K562 (cell line): ENCODE data around the gene EDN2. TPM values are rescaled to one million over a fixed set of nuclear protein-coding genes. Genes with fewer than 3 reads are reported as not detected.

Experiments
- ARID1B ChIP-seq: fragments of 450-650 bp; IDR thresholded peaks from 2 replicates; pipeline ENCODE4 v1.6.1; 2016; ENCODE audit warnings: antibody characterized with exemption, mild to moderate bottlenecking, inconsistent platforms
- BHLHE40 ChIP-seq: IDR thresholded peaks from 2 replicates; pipeline ENCODE4 v1.6.1; 2011; ENCODE audit warnings: low read length, improper control_type of control experiment
- DIDO1 ChIP-seq: fragments of 450-650 bp; IDR thresholded peaks from 2 replicates; pipeline ENCODE4 v1.6.1; 2016; ENCODE audit warnings: low read depth, missing biosample characterization, missing genetic modification characterization
- EHMT2 ChIP-seq: fragments of 450-650 bp; IDR thresholded peaks from 2 replicates; pipeline ENCODE4 v1.6.1; 2018; ENCODE audit warnings: antibody characterized with exemption
- GTF2F1 ChIP-seq: IDR thresholded peaks from 2 replicates; pipeline ENCODE4 v1.6.1; 2011; ENCODE audit warnings: low read depth, low read length, improper control_type of control experiment
- KLF1 ChIP-seq: fragments of 450-650 bp; IDR thresholded peaks from 2 replicates; pipeline ENCODE4 v1.6.1; 2016; ENCODE audit warnings: missing genetic modification characterization, missing compliant biosample characterization
- L3MBTL2 ChIP-seq: fragments of 450-650 bp; IDR thresholded peaks from 2 replicates; pipeline ENCODE4 v1.6.1; 2016; ENCODE audit warnings: mild to moderate bottlenecking, moderate library complexity
- MCM5 ChIP-seq: fragments of 450-650 bp; IDR thresholded peaks from 2 replicates; pipeline ENCODE4 v1.6.1; 2016; ENCODE audit warnings: low read depth
- MCM7 ChIP-seq, 2 experiments: fragments of 450-650 bp; IDR thresholded peaks; 2 replicates each; pipeline ENCODE4 v1.6.1; 2016 to 2018
- MLLT1 ChIP-seq, 2 experiments: fragments of 450-650 bp; IDR thresholded peaks; 2 replicates each; pipeline ENCODE4 v1.6.1; 2016
- NR2F6 ChIP-seq: fragments of 450-650 bp; formaldehyde crosslinking; IDR thresholded peaks from 2 replicates; pipeline ENCODE4 v1.4.0; 2020; ENCODE audit warnings: mild to moderate bottlenecking
- SNRNP70 ChIP-seq: fragments of 200-400 bp; formaldehyde crosslinking; optimal IDR thresholded peaks from 2 replicates; pipeline ENCODE3; 2017; ENCODE audit warnings: low read depth, low read length
- TEAD4 ChIP-seq, 2 experiments: sonication (generic) in 1 of 2; formaldehyde crosslinking in 1 of 2; IDR thresholded peaks; 2 replicates each; pipeline versions ENCODE4 v1.6.1 to v1.8.0; 2012 to 2022; ENCODE audit warnings: borderline replicate concordance in 1 of 2, inconsistent platforms in 1 of 2, low read length in 1 of 2, mild to moderate bottlenecking in 1 of 2, missing genetic modification reagents in 1 of 2
- TRIM25 ChIP-seq: fragments of 450-650 bp; IDR thresholded peaks from 2 replicates; pipeline ENCODE4 v1.7.0; 2016; ENCODE audit warnings: borderline replicate concordance
- U2AF2 ChIP-seq: fragments of 200-400 bp; formaldehyde crosslinking; optimal IDR thresholded peaks from 2 replicates; pipeline ENCODE3; 2017; ENCODE audit warnings: low read depth, mild to moderate bottlenecking, low read length
- YY1 ChIP-seq, 3 experiments: IDR thresholded peaks; 2 replicates each; pipeline ENCODE4 v1.6.1; 2011; ENCODE audit warnings: low read length in 2 of 3, mild to moderate bottlenecking in 2 of 3, moderate library complexity in 2 of 3, borderline replicate concordance in 1 of 3, control low read depth in 1 of 3, low read depth in 1 of 3; ENCODE audit not compliant: insufficient read depth in 3 of 3, insufficient replicate concordance in 2 of 3, control insufficient read depth in 1 of 3, insufficient read length in 1 of 3; ENCODE audit errors: extremely low read depth in 1 of 3
- ZBTB33 ChIP-seq: sonication (generic); formaldehyde crosslinking; IDR thresholded peaks from 2 replicates; pipeline ENCODE4 v1.8.1; 2023; ENCODE audit warnings: mild to moderate bottlenecking, missing genetic modification reagents
- ZBTB8A ChIP-seq: fragments of 450-650 bp; IDR thresholded peaks from 2 replicates; pipeline ENCODE4 v1.6.1; 2018; ENCODE audit warnings: mild to moderate bottlenecking, moderate library complexity; ENCODE audit not compliant: partially characterized antibody
- ZBTB9 ChIP-seq: fragments of 450-650 bp; formaldehyde crosslinking; IDR thresholded peaks from 2 replicates; pipeline ENCODE4 v1.4.0; 2020; ENCODE audit warnings: mild to moderate bottlenecking, moderate library complexity
- ZNF143 ChIP-seq: sonication (generic); formaldehyde crosslinking; IDR thresholded peaks from 2 replicates; pipeline ENCODE4 v1.9.0; 2022; ENCODE audit warnings: mild to moderate bottlenecking, missing genetic modification reagents
- ZZZ3 ChIP-seq: fragments of 450-650 bp; IDR thresholded peaks from 2 replicates; pipeline ENCODE4 v1.6.1; 2016; ENCODE audit warnings: antibody characterized with exemption, mild to moderate bottlenecking, moderate library complexity
- polyA plus RNA-seq, 8 experiments: library from polyadenylated mRNA; depleted of rRNA in 4 of 8; stranded (reverse) in 5 of 8; unstranded in 3 of 8; fragments of >200 nt; fragmentation: Nextera tagmentation in 2 of 8; fragmentation: Illumina TruSeq in 1 of 8; extraction: Ambion mirVana in 2 of 8; extraction: Trizol in 1 of 8; gene quantifications; 2 replicates each; pipeline versions ENCODE4 v1.2.1 to v1.2.3, GENCODE V29; 2011 to 2014; ENCODE audit warnings: inconsistent platforms in 1 of 8, missing spikeins in 1 of 8
- total RNA-seq, 7 experiments: library from RNA; depleted of rRNA in 6 of 7; stranded (reverse); fragments of >200 nt in 6 of 7; fragmentation: Illumina TruSeq in 2 of 7; extraction: Trizol in 2 of 7; gene quantifications; 2 replicates each; pipeline versions ENCODE4 v1.2.1 to v1.2.3, GENCODE V29; 2011 to 2021; ENCODE audit warnings: low replicate concordance in 1 of 7

Gene EDN2
- total and polyA plus RNA-seq, 9 of the 15 experiments (the other 6 are each of a cell fraction or from before 2014, with no cell fraction given): not detected

- TF ChIP-seq YY1 (IDR thresholded peaks at IDR 0.05; ENCODE audit: borderline replicate concordance in 1 of 3, control insufficient read depth in 1 of 3, extremely low read depth in 1 of 3, insufficient read depth in 3 of 3, insufficient read length in 1 of 3, insufficient replicate concordance in 2 of 3, low read depth in 1 of 3, low read length in 2 of 3) (peak in 2 of 3 experiments; percentile 24 to 42), BHLHE40 (peak; percentile 97), KLF1 (tag) (peak; percentile 91), EHMT2 (no peak), ZBTB9 (CRISPR knock-in tag) (0 out of 2 replicates have a peak, but pooled peaks have one; percentile 36), ZNF143 (no peak), SNRNP70 (no peak), MCM5 (no peak), ZZZ3 (no peak), U2AF2 (no peak), ARID1B (peak; percentile 48; the same call in 1 of the 2 replicates), ZBTB33 (CRISPR knock-in tag) (no peak), ZBTB8A (no peak), L3MBTL2 (peak; percentile 97), TRIM25 (no peak), TEAD4 (IDR thresholded peaks at IDR 0.05; ENCODE audit: low read length) (peak; percentile 87), TEAD4 (CRISPR knock-in tag; IDR thresholded peaks at IDR 0.05; ENCODE audit: borderline replicate concordance) (peak; percentile 99), NR2F6 (CRISPR knock-in tag) (no peak), DIDO1 (tag) (no peak), MLLT1 (IDR thresholded peaks at IDR 0.05) (peak in 1 of 2 experiments; percentile 35; a peak in 1 of 4 replicates), MCM7 (IDR thresholded peaks at IDR 0.05) (no peak), GTF2F1 (no peak)
These were observed 11.9 kb upstream of the EDN2 start (continued) for GRCh38 chr1:41496080-41497055.
